Breast epithelium (tissue), 4 donors: ENCODE results near the gene SAA2. TPM values are rescaled to one million over a fixed set of nuclear protein-coding genes. Genes with fewer than 3 reads are reported as not detected.
"Not testable (repeated sequence)": the region's sequence is repeated elsewhere in the genome, so short reads cannot be mapped to it uniquely, and the experiment has no call there.

Experiments used
- DNase-seq, 2 donors: peaks; one replicate each; pipeline ENCODE4 v3.0.0-alpha.2; 2019; ENCODE audit warnings: low spot score in 2 of 2
- H3K27ac ChIP-seq, 2 donors: fragments of 200-600 bp; sonication (generic) in 1 of 2; one replicate each; pipeline ENCODE4 v1.5.1; 2016 to 2019; ENCODE audit warnings: mild to moderate bottlenecking in 1 of 2
- H3K27me3 ChIP-seq, 2 donors: fragments of 200-600 bp; sonication (generic) in 1 of 2; one replicate each; pipeline versions ENCODE4 v1.5.1 to v1.6.0; 2017 to 2019; ENCODE audit warnings: control low read depth in 1 of 2, mild to moderate bottlenecking in 1 of 2
- H3K36me3 ChIP-seq: fragments of 200-600 bp; one replicate; pipeline ENCODE4 v1.5.1; 2019
- H3K4me1 ChIP-seq, 2 donors: fragments of 200-600 bp; sonication (generic); one replicate each; pipeline ENCODE4 v1.5.1; 2016 to 2019; ENCODE audit warnings: control low read depth in 1 of 2
- H3K4me3 ChIP-seq, 3 donors: fragments of 200-600 bp; sonication (generic); 1 replicate in 2 of 3; 2 replicates in 1 of 3; pipeline ENCODE4 v1.5.1; 2016 to 2019; ENCODE audit warnings: mild to moderate bottlenecking in 3 of 3, moderate library complexity in 2 of 3
- H3K9me3 ChIP-seq, 2 donors: fragments of 200-600 bp; sonication (generic) in 1 of 2; one replicate each; pipeline ENCODE4 v1.5.1; 2016 to 2019; ENCODE audit warnings: control low read depth in 1 of 2
- POLR2A ChIP-seq: fragments of 450-650 bp; IDR thresholded peaks from one replicate; pipeline ENCODE4 v1.6.1; 2016; ENCODE audit warnings: antibody characterized with exemption, mild to moderate bottlenecking, moderate library complexity
- POLR2AphosphoS5 ChIP-seq, 3 donors: sonication (generic); formaldehyde crosslinking; IDR thresholded peaks; one replicate each; pipeline ENCODE4 v1.6.1; 2017; ENCODE audit warnings: antibody characterized with exemption in 3 of 3
- intact Hi-C: fragments of 100-400 bp; cut with DNase I; formaldehyde crosslinking; loops from one replicate; pipeline ENCODE4 v1.15.1; 2023; ENCODE audit warnings: low total_unique reads
- total RNA-seq, 3 donors: library from RNA; depleted of rRNA; stranded (reverse); fragments of >200 nt; gene quantifications; one replicate each; pipeline ENCODE4 v1.1.0, GENCODE V29; 2016
- TF ChIP-seq, protein P1 (sequence below), 3 donors: fragments of 450-650 bp; IDR thresholded peaks; one replicate each; pipeline ENCODE4 v1.5.1; 2016 to 2017; ENCODE audit warnings: antibody characterized with exemption in 3 of 3, mild to moderate bottlenecking in 3 of 3, moderate library complexity in 3 of 3

SAA2 gene
- total RNA-seq, 3 donors from 2014 or later, result 7.5 to 567 (median 428) TPM

DNA sequence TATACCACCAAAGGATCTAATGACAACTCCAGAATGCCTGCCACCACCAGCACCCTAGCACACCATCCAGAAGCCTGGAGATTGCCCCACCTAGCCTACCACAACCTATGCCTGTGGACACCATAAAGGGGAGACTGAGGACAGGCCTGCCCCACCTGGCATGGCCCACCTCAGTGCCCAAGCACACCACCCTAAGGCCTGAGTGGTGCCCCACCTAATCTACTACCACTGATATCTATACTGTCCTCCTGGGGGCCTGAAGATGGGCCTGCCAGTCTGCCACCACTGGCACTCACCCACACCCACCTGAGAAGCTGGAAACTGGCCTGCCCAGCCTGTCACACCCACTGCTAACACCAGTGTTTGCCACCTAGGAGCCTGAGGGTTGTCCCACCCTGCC, 43.7 kb downstream of the SAA2 start:
- Histone ChIP-seq H3K4me3 (no peak overlapping the region), H3K9me3 (peaks cover 0 to 6% of the 10 kb centered on the region in 2 donors), H3K4me1 (no peaks in the 10 kb centered on the region), H3K27me3 (peaks cover 0 to 13% of the 10 kb centered on the region in 2 donors), H3K36me3 (no peaks in the 10 kb centered on the region), H3K27ac (no peak overlapping the region)
- DNase-seq, result no peak
- TF ChIP-seq, protein P1, sequence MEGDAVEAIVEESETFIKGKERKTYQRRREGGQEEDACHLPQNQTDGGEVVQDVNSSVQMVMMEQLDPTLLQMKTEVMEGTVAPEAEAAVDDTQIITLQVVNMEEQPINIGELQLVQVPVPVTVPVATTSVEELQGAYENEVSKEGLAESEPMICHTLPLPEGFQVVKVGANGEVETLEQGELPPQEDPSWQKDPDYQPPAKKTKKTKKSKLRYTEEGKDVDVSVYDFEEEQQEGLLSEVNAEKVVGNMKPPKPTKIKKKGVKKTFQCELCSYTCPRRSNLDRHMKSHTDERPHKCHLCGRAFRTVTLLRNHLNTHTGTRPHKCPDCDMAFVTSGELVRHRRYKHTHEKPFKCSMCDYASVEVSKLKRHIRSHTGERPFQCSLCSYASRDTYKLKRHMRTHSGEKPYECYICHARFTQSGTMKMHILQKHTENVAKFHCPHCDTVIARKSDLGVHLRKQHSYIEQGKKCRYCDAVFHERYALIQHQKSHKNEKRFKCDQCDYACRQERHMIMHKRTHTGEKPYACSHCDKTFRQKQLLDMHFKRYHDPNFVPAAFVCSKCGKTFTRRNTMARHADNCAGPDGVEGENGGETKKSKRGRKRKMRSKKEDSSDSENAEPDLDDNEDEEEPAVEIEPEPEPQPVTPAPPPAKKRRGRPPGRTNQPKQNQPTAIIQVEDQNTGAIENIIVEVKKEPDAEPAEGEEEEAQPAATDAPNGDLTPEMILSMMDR (IDR thresholded peaks at IDR 0.05), result no peak
- no peak for TF ChIP-seq POLR2A
- no peak for TF ChIP-seq POLR2AphosphoS5 (IDR thresholded peaks at IDR 0.05)
- intact Hi-C loops, result loop anchor here (5.0 kb wide), 1 partner anchor 703 kb away; no protein-coding TSS in a partner anchor

DNA sequence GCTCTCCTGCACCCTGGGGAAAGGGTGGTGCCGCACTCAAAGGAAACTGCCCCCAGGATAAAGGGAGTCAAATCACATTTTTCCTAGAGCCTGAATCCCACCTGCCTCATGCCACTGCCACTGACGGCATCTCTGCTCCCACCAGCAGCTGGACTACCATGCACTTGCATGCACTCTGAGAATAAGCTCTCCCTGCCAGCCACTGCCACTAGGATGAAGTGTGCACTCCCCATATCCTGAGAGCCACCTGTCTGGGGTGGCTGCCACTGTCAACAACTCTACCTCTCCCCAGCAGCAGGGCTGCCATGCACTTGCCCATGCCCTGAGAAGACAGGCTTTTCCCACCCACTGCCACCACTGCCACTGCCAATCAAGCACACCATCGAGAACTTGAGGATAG, 44.2 kb downstream of the SAA2 start:
- Histone ChIP-seq H3K27me3 (peaks cover 0 to 12% of the 10 kb centered on the region in 2 donors), H3K4me3 (no peak overlapping the region), H3K36me3 (no peaks in the 10 kb centered on the region), H3K9me3 (peaks cover 0 to 6% of the 10 kb centered on the region in 2 donors), H3K27ac (no peak overlapping the region), H3K4me1 (no peaks in the 10 kb centered on the region)
- DNase-seq, result no peak
- TF ChIP-seq POLR2A (no peak), POLR2AphosphoS5 (IDR thresholded peaks at IDR 0.05) (no peak)
- TF ChIP-seq, protein P1 (IDR thresholded peaks at IDR 0.05), result no peak
- intact Hi-C loops, result no loop called here

DNA sequence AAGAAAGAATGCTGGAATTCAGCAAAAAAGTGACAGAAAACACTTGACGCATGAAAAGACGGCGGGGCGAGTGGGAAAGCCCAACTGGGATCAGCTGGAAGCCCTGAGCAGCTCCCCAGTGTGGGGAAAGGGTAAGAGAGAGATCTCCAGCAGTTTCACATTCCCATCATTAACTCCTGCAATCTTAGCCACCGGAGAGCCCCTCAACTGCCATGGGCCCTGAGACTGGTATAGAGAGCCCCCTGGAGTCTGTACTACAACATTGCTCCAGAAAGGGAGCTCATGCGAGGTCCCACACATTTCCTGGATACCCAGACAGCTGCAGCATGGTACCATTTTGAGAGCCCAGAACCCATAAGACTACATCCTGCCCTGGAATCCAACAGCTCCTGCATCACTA, 44.7 kb downstream of the SAA2 start:
- H3K4me3 ChIP-seq, result no peak overlapping the region
- peaks cover 0 to 8% of the 10 kb centered on the region in 2 donors for H3K27me3 ChIP-seq

DNA sequence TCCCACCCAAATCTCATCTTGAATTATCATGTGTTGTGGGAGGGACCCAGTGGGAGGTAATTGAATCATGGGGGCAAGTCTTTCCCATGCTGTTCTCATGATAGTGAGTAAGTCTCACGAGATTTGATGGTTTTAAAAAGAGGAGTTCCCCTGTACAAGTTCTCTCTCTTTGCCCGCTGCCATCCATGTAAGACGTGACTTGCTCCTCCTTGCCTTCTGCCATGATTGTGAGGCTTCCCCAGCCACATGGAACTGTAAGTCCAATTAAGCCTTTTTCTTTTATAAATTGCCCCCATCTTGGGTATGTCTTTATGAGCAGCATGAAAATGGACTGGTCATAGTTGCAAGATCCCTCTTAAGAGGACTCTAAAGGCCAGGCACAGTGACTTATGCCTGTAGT, 50.7 kb downstream of the SAA2 start:
- H3K27ac ChIP-seq, DNase-seq, H3K9me3 ChIP-seq, intact Hi-C loops, H3K4me3 ChIP-seq, H3K27me3 ChIP-seq, H3K4me1 ChIP-seq, H3K36me3 ChIP-seq: not testable (repeated sequence)

More for the DNA sequence above, 44.7 kb downstream of the SAA2 start:
- peaks cover 0 to under 1% of the 10 kb centered on the region in 2 donors for H3K9me3 ChIP-seq
- H3K4me1 ChIP-seq, result no peaks in the 10 kb centered on the region
- intact Hi-C loops, result no loop called here
- H3K36me3 ChIP-seq, result no peaks in the 10 kb centered on the region
- no peak overlapping the region for H3K27ac ChIP-seq
- TF ChIP-seq POLR2A (no peak), POLR2AphosphoS5 (IDR thresholded peaks at IDR 0.05) (no peak)
- TF ChIP-seq, protein P1 (IDR thresholded peaks at IDR 0.05), result no peak
- no peak for DNase-seq

DNA sequence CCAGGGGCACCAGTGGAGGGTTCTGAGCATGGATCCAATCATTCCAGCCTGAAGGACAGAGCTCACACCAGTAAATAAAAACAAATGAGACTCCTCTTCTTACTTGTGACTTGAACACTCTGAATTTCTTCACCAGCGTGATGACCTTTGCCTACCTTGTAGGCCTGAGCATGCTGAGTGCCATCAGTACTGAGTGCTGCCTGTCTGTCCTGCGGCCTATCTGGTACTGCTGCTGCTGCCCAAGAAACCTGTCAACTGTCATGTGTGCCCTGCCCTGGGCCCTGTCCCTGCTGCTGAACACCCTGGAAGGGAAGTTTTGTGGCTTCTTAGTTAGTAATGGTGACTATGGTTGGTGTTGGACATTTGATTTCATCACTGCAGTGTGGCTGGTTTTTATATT, 51.9 kb downstream of the SAA2 start:
- Histone ChIP-seq H3K36me3 (no peaks in the 10 kb centered on the region), H3K27me3 (no peaks in the 10 kb centered on the region), H3K9me3 (no peaks in the 10 kb centered on the region), H3K27ac (no peak overlapping the region), H3K4me3 (no peak overlapping the region), H3K4me1 (no peaks in the 10 kb centered on the region)
- DNase-seq, result no peak
- TF ChIP-seq POLR2A, result no peak
- TF ChIP-seq POLR2AphosphoS5 (IDR thresholded peaks at IDR 0.05), result no peak
- TF ChIP-seq, protein P1 (IDR thresholded peaks at IDR 0.05), result no peak
- intact Hi-C loops, result no loop called here

Other genes starting within 250 kb of the SAA2 start
- gene SERGEF, start 235.6 kb downstream of the SAA2 start, total RNA-seq, result 10 to 100 TPM; 31.8 to 47.5 (median 41.9) TPM
- gene TPH1, start 202.4 kb downstream of the SAA2 start, total RNA-seq, result 1 to 10 TPM in 2 of 3 donors, under 1 TPM in 1; 0.64 to 2.6 (median 1.2) TPM
- gene SAAL1, start 142.6 kb downstream of the SAA2 start, total RNA-seq, result 10 to 100 TPM; 12.3 to 16.4 (median 16.0) TPM
- gene MRGPRX3, start 116.1 kb downstream of the SAA2 start, total RNA-seq, result 1 to 10 TPM in 2 of 3 donors, not detected in 1; 2.0 to 5.2 TPM
- gene MRGPRX4, start 75.8 kb downstream of the SAA2 start, total RNA-seq, result not detected
- 10 to 100 TPM in 1 of 3 donors, 1 to 10 TPM in 1, not detected in 1; 5.6 to 45.2 TPM for gene SAA4, start 11.9 kb downstream of the SAA2 start, total RNA-seq
- gene SAA1, start 17.6 kb upstream of the SAA2 start, total RNA-seq, result 1,000 to 10,000 TPM in 1 of 3 donors, 100 to 1,000 TPM in 1, 10 to 100 TPM in 1; 78.1 to 1,384 (median 818) TPM
- gene HPS5, start 73.5 kb upstream of the SAA2 start, total RNA-seq, result 100 to 1,000 TPM in 1 of 3 donors, 10 to 100 TPM in 2; 18.7 to 166 (median 57.0) TPM
- 10 to 100 TPM; 73.1 to 83.7 (median 74.4) TPM for gene GTF2H1, start 73.9 kb upstream of the SAA2 start, total RNA-seq
- 100 to 1,000 TPM; 433 to 515 (median 501) TPM for gene LDHA, start 145.9 kb upstream of the SAA2 start, total RNA-seq
- not detected for gene LDHC, start 163.7 kb upstream of the SAA2 start, total RNA-seq
- gene LDHAL6A, start 207.2 kb upstream of the SAA2 start, total RNA-seq, result not detected